HG02885 (cell line): ENCODE results near the gene TXNRD2.
"Not testable (repeated sequence)": the region's sequence is repeated elsewhere in the genome, so short reads cannot be mapped to it uniquely, and the experiment has no call there.

Source experiments
- ATAC-seq: cut with Tn5 transposase; IDR thresholded peaks from one replicate; pipeline ENCODE4 v1.9.1; 2021; ENCODE audit warnings: mild to moderate bottlenecking; ENCODE audit not compliant: unreplicated experiment, poor library complexity

The TXNRD2 gene

DNA sequence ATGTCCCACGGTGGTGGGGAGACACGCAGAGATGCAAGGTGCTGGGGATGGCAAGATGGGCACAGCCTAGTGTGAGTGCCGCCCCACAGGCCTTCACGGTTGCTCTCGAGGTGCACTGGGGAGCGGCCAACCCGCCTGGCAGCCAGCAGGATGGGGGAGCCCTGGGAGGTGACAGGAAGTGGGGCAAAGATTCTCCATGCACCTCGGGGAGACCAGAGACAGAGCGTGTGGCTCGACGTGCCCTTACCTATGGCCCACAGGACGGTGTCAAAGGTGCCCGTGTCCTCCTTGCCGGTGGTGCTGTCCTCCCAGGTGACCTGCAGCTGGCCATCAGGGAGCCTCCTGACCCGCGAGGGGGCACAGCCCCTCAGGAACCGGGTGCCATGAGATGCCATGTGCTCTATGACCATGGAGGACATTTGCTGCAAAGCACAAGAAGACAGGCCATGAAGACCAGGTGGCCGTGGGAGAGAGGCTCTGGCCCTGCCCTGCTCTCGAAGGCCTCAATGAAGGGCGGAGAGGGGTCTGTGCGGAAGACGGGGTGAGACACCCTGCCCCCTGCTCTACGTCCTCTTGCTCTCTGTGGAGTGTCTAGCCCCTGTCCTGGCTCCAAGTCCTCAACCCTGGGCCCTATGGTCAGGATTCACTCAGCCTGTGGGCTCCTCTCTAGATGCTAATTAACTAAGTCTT, 46.3 kb downstream of the TXNRD2 start:
- no peak for ATAC-seq

DNA sequence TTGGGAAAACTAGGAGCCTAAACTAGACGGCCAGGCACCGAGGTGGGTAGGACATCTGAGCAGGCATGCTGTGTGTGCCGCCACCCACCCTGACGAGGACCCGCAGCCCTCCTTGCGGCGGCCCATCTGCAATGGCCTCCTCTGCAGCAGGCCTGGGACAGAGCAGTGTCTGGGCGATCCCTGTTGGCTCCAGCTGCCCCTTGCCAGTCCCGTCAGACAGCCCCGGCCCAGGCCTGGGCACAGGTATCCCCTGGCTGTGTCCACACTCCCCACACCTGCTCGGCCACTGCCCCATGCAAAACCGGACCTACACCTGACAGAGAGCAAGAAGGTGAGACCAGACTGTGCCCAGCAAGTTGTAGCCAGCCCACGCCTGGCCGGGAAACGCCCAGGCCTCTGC, 48.3 kb downstream of the TXNRD2 start:
- ATAC-seq, result no peak

DNA sequence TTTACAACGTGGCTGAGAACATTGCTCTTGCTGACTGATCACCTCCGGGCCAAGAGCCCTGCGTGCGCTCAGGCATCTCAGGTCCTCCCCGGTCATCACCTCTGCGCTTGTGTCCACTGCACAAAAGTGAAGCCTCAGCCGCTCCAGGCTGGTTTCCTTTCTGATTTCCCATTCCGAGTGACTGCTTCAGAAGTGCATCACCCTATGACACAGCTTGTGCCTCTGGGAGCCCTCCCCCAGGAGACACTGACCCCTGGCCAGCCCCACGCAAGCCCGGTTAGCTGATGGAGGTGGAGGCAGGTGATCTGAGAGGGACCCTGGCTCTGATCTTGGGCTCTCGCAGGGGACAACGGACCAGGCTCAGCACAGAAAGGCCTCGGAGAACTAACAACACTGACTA, 48.7 kb downstream of the TXNRD2 start:
- ATAC-seq, result no peak

GRCh38 chr22:19892257-19892879, 49.2 kb downstream of the TXNRD2 start:
- no peak for ATAC-seq

GRCh38 chr22:19891317-19892256, 50.0 kb downstream of the TXNRD2 start:
- ATAC-seq, result no peak

- no peak for ATAC-seq
Observed at GRCh38 chr22:19890502-19891316, 50.9 kb downstream of the TXNRD2 start.

GRCh38 chr22:19889951-19890350, 51.7 kb downstream of the TXNRD2 start:
- ATAC-seq, result no peak

DNA sequence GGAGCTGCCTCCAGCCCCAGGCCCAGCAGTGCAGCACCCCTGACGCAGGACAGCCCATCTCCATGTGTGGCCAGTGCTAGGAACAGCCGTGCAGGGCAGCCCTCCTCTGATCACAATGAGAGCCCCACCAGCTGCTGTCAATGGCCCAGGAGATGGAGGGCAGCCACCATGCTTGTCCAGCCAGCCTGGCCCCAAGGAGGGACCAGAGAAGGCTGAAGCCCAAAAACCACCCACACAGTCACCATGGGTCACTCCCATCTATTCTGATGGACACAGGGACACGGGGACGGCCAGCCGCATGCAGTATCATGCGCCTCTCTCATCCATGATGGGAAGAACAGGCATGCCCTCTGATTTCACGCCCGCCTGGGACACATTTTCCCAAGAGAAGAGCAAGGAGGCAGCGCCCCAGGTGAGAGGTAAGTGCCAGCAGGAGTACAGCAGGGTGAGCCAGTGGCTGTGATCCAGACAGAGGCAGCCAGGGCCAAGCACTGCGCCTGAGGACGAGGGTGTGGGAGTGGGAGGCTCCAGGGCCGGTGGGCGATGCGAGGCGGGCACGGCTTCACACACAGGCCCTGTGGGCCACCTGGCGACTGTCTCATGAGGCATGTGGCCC, 53.4 kb downstream of the TXNRD2 start:
- no peak for ATAC-seq

GRCh38 chr22:19887256-19887985, 54.2 kb downstream of the TXNRD2 start:
- no peak for ATAC-seq

- ATAC-seq, result no peak
Observed at GRCh38 chr22:19886605-19887255, 54.9 kb downstream of the TXNRD2 start.

DNA sequence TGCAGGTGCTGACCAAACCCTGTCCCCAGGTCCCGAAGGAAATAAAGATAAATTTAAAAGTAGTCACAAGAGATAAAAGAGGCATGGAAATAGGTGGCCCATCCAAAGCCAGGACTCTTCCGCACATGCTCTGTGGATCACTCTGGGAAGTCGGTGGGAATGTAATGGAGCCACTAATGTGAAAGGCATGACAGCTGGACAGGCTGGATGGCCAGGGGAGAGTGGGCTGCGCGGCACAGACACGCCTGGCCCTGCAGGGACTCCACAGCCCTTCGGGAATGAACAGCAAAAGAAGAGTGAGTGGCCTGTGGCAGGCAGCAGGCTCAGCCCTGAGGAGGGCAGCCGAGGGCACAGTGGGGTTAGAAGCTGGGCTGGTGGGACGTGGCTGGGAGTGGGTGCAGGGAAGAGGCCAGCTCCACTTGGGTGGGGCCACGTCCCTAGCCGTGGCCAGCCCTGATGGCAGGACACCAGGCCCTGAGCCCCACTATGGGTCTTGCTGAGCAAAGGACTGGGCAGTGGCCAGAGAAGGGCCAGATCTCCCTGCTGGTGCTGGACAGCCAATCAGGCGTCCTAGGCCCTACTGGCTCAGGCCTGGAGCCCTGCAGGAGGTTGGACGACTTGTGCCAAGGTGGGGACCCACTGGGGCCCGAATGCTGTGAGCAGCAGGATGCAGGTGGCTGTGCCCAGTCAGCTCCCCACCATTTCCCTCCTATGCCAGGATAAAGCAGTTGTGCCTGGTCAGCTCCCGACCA, 55.6 kb downstream of the TXNRD2 start:
- no peak for ATAC-seq

- no peak for ATAC-seq
Observed at GRCh38 chr22:19884954-19885751, 56.5 kb downstream of the TXNRD2 start.

DNA sequence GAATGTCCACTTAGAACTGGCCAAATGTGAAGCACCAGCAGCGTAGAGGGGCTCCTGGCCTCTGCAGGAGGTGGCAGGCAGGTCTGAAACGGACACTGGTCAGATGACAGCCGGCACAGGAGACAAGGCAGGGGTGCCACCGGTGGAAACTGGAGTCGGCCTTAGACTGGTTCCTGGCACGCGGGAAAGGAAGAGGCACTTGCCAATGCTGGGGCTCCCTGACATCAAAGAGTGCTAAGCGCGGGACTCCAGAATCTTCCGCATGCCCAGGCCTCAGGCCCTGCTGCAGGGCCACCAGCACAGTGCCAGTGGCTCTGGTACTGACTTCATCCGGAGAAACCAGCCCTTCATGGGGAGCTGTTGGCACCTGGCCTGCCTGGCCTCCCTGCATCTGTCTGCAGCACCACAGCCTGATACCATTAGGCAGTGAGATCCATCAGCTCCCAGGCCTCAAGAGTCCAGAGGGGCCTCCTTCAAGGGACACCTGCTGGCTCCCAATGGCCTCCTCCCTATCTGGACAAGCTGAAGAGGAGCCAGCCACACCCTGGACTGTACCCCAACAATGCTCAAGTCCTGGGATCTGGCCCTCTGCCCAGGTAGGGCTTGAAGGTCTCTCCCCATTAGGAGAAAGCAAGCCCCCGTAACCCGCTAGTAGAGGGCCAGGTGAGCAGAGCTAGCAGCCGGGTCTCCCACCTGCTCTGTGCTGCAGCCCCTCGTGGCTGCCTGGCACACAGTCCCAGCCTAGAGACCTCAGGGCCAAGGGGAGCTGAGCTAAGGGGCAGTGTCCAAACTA, 57.3 kb downstream of the TXNRD2 start:
- ATAC-seq, result no peak

GRCh38 chr22:19883446-19883845, 58.2 kb downstream of the TXNRD2 start:
- ATAC-seq, result not testable (repeated sequence)

DNA sequence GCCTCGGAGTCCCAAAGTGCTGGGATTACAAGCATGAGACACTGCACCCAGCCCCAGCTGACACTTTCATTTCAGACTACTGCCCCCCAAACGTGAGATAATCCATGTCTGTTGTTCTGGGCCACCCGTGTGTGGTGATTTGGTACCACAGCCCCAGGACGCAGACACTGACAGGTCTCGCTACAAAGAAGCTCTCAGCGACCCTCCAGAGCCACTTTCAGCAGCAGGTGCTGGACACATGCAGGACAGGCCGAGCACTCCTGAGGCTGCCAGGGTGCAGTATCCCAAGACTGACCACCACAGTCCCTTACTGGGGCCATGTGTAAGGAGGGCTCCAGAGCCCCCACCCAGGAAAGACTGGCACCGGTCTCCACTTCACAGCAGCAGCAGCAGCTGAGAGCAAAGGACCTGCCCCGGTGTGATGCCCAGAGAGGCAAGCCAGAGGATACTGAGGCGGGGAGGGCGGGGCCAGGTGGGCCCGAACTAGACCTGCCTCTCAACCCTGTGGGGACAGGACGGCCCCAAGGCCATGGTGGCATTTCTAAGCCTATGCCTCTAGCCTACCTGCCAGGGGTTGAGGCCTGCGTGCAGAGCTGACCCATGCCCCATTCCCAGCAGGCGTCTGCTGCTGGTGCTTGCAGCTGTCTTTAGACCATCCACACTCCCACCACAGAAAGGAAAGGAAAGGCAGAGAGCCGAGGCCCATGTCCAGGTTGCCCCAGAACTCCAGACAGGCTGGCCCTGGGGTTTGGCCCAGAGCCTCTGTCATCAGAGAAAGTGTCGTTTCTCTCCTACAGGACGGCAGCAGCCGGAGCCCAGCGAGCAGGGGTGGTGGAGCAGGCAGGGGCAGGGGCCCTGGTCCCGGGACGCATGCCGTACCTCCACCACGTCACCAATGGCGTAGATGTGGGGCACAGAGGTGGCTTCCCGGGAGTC, 58.9 kb downstream of the TXNRD2 start:
- ATAC-seq, result no peak
